ENCODE data around the gene PYHIN1.
"Not testable (repeated sequence)": the region's sequence is repeated elsewhere in the genome, so short reads cannot be mapped to it uniquely, and the experiment has no call there.

The PYHIN1 gene

DNA sequence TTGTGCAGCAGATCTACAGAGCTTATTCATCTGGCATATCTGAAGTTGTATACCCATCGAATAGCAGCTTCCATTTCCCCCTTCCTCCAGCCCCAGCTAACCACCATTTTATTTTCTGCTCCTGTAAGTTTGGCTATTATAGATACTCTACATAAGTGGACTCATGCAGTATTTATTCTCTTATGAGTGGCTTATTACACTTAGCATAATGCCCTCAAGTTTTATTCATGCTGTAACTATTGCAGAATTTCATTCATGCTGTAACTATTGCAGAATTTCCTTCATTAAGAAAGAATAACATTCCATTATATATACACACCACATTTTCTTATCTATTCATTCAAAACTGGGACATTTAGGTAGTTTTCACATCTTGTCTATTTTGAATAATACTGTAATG is 47.9 kb downstream of the PYHIN1 start:
- DNase-seq (ENCODE audit: low read depth) = peak; percentile 15

- no peak for DNase-seq (ENCODE audit: low read depth)
Measured at GRCh38 chr1:158983235-158983634, 51.9 kb downstream of the PYHIN1 start.

DNA sequence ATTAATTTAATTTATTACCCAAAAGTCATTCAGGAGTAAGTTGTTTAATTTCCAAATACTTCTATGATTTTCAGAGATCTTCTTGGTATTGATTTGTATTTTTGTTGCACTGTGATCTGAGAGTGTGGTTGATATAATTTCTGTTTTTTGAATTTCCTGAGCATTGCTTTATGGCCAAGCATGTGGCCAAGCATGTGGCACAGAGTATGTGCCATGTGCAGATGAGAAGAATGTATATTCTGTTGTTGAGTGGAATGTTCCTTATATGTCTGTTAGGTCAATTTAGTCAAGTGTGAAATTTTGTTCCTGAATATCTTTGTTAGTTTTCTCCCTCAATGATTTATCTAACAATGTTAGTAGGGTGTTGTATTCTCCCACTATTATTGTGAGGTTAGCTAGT is 53.0 kb downstream of the PYHIN1 start:
- DNase-seq (ENCODE audit: low read depth) = no peak

- DNase-seq (ENCODE audit: low read depth) = no peak
Measured at GRCh38 chr1:158989424-158989823, 58.1 kb downstream of the PYHIN1 start.

GRCh38 chr1:158992787-158993312 is 61.5 kb downstream of the PYHIN1 start:
- DNase-seq (ENCODE audit: low read depth) = no peak

GRCh38 chr1:158996998-158997397 is 65.6 kb downstream of the PYHIN1 start:
- no peak for DNase-seq (ENCODE audit: low read depth)

- no peak for DNase-seq (ENCODE audit: low read depth)
Measured at GRCh38 chr1:158998037-158998780, 66.9 kb downstream of the PYHIN1 start.

- peak; percentile 53 for DNase-seq (ENCODE audit: low read depth)
Measured at GRCh38 chr1:158998781-158999161, 67.4 kb downstream of the PYHIN1 start.

GRCh38 chr1:158999316-159000069 is 68.1 kb downstream of the PYHIN1 start:
- DNase-seq (ENCODE audit: low read depth) = peak; percentile 78

GRCh38 chr1:159000070-159000409 is 68.7 kb downstream of the PYHIN1 start:
- no peak for DNase-seq (ENCODE audit: low read depth)

DNA sequence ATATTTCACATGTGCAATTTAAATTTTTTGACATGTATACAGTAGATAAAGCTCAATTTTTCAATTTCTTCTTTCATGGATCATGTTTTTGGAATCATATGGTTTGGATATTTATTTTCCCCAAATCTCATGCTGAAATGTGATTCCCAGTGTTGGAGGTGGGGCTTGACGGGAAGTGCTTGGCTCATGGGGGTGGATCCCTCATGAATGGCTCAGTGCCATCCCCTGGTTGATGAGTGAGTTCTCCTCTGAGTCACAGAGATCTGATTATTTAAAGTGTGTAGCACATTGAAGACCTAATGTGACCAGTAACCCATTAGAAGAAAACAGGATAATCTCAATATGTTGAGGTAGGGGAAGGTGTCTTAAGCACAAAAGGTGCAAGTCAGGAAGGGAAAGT is 69.3 kb downstream of the PYHIN1 start:
- peak; percentile 95 for DNase-seq (ENCODE audit: low read depth)

DNA sequence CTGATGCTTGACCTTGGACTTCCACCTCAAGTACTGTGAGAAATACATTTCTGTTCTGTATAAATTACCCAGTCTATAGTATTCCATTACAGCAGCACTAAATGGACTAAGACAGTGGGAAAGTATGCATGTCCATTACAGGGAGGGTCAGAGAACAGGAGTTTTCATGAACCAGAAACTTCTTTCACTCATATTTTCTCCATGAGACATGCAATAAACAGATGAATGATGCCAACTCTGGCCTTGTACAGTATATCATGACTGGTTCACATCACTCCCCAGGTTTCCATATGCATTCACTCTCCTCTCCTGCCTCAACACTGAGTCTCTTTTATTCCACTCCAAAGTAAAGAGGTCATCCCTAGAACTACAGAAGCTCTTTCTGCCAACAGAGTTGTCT is 73.8 kb downstream of the PYHIN1 start:
- DNase-seq (ENCODE audit: low read depth) = peak; percentile 26

DNA sequence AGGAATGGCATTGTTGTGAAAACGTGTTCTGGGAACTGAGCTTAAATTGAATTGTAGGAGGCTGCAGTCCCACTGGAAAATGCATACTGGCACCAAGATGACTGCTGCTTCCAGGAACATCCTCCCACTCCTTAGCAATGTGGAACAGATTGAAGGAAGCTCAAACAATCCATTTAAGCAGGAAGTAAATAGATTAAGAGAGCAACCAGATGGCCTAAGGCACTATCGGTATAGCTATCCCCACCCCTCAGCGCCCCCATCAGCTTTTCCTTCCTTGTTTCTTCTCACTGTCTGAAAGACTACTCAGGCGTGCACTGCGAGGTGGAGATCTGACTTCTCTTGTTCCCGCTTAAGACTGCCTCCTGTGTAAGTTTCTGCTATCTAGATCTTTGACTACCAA is 74.3 kb downstream of the PYHIN1 start:
- no peak for DNase-seq (ENCODE audit: low read depth)

GRCh38 chr1:159006210-159006807 is 75.0 kb downstream of the PYHIN1 start:
- not testable (repeated sequence) for DNase-seq (ENCODE audit: low read depth)

DNA sequence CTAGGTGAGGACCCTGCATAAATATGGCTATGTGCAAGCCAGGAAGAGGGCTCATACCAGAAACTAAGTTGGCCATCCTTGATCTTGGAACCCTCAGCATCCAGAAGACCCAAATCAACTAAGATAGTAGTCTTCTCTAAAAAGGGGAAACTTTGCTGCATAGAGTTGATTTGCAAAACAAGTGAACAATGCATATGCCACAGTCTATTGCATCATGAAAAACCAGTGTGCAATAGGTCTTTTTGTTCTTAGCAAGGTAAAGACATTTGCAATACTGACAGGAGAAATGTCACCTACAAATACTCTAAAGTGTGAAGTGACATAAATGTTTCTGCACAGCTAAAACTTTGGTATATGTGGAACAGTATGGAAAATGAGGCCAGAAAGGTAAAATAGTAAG is 76.4 kb downstream of the PYHIN1 start:
- no peak for DNase-seq (ENCODE audit: low read depth)

GRCh38 chr1:159008744-159009188 is 77.4 kb downstream of the PYHIN1 start:
- DNase-seq (ENCODE audit: low read depth) = peak; percentile 60

DNA sequence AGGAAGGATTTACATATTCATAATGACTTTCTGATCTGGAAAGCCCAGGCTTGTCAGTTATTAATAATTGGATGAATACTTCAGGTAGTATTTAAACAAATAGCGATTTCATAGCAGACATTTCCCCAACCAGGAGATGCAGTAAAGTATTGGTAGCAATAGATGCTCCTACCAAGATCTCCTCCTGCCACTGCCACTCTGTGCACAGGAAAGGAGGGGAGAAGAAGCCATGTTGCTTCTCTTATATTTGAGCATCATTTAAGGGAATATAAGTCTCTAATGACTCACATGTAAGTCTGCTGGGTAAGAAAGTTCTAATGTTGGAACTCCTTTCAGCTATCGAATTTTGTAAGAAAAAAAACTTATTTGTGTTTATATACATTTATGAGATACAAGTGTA is 77.9 kb downstream of the PYHIN1 start:
- DNase-seq (ENCODE audit: low read depth) = no peak

DNA sequence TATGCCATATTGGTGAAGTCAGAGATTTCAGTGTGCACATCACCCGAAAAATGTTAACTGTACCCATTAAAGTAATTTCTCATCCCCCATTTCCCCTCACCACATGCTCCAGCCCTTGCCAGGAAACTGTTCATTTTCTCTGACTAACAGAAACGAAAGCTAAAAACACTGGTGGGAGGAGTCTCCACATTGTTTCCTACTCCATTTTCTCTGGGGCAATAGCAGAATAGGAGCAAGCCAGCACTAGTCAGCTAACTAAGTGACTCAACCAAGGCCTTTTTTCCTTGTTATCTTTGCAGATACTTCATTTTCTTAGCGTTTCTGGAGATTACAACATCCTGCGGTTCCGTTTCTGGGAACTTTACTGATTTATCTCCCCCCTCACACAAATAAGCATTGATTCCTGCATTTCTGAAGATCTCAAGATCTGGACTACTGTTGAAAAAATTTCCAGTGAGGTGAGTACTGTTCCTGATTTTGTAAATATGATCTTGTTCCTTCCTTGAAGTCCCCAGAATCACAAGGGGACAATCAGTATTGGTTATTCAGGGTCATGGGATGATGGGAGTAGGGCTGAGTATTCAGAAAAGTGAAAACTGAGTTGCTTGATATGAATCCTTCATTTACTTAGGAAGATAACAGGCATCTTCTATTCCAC is 78.5 kb downstream of the PYHIN1 start, which contains the start of gene IFI16:
IFI16 (plus strand) TSS at position 204 of the 658 bp plus-strand sequence. CDS start 4,774 bp downstream, outside the sequence.
- peak; percentile 98 for DNase-seq (ENCODE audit: low read depth)

- no peak for DNase-seq (ENCODE audit: low read depth)
Measured at GRCh38 chr1:159010391-159010790, 79.0 kb downstream of the PYHIN1 start.

GRCh38 chr1:159011001-159011400 is 79.6 kb downstream of the PYHIN1 start:
- DNase-seq (ENCODE audit: low read depth) = peak; percentile 40

- no peak for DNase-seq (ENCODE audit: low read depth)
Measured at GRCh38 chr1:159011751-159012150, 80.4 kb downstream of the PYHIN1 start.

GRCh38 chr1:159012495-159012894 is 81.1 kb downstream of the PYHIN1 start:
- DNase-seq (ENCODE audit: low read depth) = peak; percentile 50
